Measurements from ENCODE around the gene PRXL2B.
"Not testable (repeated sequence)": the region's sequence is repeated elsewhere in the genome, so short reads cannot be mapped to it uniquely, and the experiment has no call there.

Gene PRXL2B

DNA sequence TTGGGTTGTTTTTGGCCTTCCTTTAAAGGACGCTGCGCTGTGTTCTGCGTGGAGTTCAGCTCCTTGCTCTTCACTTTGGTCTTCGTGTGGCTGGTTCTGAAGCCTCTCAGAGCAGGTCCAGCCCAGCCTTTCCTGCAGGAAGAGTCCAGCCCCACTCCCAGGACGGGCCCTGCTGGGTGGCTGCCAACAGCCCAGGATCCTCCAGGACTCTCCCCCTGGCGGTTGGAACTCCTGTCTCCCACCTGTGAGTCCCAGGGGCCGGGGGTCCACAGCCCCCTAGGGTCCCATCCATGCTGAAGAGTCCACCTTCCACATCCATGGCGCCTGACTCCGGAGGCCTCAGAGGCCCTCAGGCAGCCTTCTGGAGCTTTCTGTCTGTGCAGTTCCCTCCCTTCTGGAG lies 35.0 kb upstream of the PRXL2B start:
- DNase-seq: not testable (repeated sequence)

DNA sequence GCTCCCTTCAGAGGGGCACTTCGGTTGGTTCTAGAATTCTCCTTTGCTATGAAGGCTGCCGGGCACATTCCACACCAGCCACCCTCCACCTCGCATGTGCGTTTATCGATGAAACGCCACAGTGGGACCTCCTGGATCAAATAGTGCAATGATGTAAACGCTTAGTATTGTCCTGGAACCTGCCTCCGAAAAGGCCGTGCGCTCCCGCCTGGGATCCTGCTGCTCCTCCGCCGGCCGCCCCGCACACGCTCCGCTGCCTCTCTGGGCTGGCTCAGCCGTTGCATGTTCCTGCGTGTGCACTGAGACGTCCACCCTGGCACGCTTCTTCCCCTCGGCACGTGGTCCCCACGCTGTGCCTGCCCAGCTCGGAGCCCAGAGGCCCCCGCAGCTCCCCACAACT lies 34.4 kb upstream of the PRXL2B start:
- DNase-seq: no peak

DNA sequence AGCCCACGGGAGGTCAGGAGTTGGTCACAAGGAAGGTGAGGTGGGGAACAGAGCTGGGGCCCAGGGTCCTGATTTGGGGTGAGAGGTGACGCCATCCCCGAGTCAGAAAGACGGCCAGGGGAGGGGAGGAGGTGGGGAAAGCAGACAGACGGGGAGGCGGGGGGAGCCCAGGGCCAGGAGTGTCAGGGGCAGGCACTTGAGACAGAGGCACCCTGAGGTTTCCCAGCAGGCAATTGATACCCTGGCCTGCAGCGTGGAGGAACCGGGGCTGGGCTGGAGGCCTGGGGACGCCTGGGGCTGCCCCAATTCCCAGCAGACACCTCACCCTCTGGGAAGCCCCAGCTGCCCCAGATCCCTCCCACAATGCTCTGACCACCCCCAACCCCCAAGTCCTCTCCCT lies 33.5 kb upstream of the PRXL2B start:
- DNase-seq: not testable (repeated sequence)

DNA sequence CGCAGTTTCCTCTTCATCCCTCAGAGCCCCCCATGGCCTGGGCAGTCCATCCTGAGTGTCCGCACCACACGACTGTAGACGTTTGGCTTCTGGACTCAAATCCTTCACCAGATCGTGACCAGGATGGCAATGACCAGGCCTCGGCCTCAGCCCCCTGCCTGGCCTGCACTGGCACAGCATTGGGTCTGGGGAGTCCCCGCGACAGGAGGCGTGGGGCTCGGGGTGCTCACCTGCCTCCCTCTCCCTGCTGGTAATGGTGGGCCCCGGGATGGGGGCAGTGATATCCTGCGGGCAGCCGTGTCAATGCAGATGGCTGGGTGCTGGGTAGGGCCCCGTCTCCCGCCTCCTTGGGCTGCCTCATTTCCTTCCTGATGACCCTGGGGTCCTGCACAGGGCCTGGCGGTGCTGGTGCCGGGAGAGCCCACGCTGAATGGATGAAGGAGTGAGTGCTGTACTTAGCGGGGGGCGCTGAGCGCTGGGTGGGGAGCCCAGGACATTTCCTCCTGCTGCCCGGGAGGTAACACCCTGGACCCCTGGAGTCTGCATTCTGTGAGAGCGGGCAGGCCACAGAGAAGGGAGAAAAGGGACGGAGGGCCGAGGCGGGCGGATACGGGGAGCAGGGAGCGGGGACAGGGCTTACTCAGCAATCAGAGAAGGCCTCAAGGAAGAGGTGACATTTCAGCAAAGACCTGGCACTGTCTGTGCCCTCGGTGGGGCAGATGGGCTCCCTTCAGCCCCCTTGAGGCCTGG lies 32.5 kb upstream of the PRXL2B start:
- no peak for DNase-seq

DNA sequence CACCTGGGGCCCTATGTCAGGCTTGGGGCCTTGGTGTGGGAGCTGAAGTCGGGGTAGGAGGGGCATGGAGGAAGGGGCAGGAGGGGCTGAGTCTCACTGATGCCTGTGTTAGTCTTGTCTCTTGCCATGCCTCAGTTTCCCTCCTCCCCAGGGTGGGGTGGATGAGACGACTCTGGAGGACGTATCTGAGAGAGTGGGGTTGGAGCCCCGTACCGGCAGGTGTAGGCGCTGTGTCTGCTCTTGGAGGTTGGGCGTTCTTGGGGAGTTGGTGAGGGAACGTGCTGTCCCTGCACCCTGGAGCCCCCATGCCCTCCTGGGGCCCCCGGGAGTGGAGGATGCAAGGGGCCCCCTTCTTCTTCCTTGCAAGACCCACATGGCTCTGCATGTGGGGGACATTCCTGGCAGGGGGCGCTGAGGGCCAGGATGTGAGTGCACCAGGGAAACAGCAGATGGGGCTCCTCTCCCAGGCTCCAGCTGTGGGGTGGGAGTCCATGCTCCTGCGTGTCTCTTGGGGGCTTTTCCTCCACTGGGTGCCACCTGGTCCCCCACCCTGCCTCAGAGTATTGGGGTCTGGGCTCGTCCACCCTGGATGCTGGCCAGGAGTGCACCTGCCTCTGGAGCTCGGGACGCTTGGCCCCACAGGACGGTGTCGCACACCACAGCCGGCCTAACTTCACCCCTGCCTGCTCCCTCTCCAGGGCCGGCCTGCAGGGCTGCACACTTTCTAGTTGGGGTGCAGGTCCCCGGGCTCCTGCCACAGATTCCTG lies 31.8 kb upstream of the PRXL2B start:
- peak; percentile 44 for DNase-seq

DNA sequence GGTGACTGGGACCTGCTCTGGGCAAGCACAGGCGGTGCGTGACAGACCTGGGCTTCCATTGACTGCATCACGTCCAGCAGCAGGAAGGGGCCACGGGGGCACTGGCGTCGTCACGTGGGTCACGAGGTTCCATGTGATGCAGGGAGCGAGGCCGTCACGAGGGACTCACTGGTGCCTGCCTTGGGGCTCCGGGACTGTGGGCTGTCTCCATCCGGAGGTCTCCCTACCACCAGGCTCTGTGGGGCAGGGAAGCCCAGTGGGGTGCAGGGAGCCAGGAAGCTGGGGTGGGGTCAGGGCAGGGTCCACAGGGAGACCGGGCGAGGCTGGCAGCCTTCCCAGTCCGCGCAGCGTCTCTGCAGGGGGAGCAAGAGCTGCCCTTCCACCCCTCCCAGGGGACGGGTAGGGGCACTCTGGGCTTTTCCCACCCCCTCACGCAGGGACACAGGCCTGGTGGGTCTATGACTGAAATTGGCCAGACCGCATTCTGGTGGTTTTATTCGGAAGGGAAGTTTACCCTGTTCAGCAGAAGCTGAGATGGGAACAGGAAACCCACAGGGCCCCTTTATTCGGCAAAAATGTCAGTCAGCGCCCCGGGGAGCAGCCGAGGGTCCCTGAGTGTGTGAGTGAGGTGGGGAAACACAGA lies 30.8 kb upstream of the PRXL2B start:
- peak; percentile 65 for DNase-seq

DNA sequence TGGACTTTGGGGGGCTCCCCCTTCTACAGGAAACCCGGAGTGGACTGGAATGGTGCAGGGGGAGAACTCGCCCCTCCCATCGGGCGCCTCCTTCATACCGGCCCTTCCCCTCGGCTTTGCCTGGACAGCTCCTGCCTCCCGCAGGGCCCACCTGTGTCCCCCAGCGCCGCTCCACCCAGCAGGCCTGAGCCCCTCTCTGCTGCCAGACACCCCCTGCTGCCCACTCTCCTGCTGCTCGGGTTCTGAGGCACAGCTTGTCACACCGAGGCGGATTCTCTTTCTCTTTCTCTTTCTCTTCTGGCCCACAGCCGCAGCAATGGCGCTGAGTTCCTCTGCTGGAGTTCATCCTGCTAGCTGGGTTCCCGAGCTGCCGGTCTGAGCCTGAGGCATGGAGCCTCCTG lies 30.3 kb upstream of the PRXL2B start, which contains the start of gene TNFRSF14:
Gene TNFRSF14 (plus strand): TSS at position 95 of the 401 bp plus-strand sequence. CDS start 294 bp downstream, at position 389.
- peak; percentile 79 for DNase-seq

DNA sequence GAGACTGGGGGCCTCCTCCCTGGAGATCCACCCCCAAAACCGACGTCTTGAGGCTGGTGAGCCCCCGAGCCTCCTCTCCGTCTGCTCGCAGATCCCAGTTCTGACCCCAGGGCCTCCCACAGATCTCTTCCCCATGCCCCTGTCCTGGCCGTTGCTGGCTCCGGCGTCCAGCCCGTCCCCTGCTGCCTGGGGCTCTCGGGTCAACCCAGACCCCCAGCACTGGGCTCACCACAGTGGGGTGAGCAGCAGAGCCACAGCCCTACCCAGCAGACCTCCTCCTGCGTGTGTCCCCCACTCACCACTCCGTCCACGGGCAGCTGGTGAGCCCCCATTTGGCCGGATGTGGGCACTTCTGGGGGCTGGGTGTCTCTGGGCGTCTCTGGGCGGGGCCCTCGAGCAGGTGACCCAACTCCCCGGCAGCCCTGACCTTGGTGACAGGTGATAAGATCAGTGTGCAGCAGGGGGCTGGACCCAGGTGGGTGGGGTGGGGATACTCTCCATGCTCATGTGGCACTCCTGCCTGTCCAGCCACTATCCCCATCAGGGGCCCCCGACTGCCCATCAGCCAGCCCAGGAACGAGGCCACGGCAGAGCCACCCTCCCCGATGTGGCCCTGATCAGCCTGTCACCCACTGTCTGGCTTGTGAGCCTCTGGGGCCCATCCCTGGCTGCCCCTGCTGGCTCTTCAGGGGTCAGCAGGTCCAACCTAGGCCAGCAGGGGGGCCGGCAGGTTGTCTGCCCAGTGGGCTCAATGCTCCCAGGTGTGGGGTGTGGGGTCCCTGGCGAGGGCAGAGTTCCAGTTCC lies 29.7 kb upstream of the PRXL2B start:
- no peak for DNase-seq

DNA sequence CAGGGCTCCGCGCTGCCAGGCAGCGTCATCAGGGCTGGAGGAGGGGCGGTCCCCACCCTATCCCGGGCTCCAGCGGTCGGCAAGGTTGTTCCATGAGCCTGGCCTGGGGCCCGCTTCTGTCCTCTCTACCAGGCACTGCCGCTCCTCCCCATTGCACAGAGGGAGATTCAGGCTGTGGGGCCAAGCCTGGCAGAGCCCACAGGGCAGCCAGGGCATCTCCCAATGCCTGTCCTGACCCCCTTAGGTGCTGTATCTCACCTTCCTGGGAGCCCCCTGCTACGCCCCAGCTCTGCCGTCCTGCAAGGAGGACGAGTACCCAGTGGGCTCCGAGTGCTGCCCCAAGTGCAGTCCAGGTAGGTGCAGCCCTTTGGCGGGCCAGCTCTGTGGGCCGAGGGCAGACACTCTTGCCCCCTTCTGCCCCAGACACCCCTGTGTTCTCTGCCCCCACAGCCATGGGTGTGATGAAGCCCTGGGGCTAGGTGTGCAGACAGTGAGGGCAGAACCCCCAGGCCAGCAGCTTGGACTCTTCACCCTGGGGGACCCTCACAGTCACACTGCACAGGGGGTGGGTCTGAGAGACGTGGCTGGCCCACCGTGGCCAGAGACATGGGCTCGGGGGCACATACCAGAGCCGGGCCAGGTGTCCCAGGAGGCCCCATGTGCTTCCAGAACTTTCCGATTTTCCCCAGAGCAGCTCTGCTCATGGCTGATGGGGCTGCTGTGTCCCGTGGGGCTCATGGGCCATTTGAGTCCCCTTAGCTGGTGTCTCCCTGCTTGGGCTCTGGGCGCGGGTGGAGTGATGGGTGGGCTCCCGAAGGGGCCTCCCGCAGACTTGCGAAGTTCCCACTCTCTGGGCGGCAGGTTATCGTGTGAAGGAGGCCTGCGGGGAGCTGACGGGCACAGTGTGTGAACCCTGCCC lies 28.8 kb upstream of the PRXL2B start:
- DNase-seq: no peak

DNA sequence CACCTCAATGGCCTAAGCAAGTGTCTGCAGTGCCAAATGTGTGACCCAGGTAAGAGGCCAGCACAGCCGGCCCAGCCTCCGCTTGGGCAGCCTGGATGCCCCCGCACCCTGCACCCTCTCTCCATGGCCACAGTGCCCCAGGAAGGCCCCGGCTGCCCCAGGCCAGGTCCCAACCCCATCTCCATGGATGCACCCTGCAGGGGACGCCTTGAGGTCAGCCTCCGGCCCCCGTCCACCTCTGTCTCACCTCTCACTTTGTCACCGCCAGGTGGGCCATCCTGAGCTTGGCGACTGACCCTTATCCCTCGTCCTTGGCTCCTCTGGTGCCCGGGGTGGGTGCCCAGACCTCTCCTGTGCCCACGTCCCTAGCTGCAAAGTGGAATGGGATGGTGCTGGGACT lies 28.2 kb upstream of the PRXL2B start:
- DNase-seq: no peak

DNA sequence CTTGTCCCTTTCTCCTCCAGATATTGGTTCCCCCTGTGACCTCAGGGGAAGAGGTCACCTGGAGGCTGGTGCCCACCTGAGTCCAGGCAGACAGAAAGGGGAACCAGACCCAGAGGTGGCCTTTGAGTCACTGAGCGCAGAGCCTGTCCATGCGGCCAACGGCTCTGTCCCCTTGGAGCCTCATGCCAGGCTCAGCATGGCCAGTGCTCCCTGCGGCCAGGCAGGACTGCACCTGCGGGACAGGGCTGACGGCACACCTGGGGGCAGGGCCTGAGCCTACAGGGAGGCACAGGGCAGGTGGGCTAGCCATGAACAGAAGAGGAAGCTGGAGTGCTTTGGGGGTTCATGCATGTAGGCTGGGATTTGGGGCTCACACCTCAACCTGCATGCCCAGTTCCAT lies 27.7 kb upstream of the PRXL2B start:
- DNase-seq: no peak

DNA sequence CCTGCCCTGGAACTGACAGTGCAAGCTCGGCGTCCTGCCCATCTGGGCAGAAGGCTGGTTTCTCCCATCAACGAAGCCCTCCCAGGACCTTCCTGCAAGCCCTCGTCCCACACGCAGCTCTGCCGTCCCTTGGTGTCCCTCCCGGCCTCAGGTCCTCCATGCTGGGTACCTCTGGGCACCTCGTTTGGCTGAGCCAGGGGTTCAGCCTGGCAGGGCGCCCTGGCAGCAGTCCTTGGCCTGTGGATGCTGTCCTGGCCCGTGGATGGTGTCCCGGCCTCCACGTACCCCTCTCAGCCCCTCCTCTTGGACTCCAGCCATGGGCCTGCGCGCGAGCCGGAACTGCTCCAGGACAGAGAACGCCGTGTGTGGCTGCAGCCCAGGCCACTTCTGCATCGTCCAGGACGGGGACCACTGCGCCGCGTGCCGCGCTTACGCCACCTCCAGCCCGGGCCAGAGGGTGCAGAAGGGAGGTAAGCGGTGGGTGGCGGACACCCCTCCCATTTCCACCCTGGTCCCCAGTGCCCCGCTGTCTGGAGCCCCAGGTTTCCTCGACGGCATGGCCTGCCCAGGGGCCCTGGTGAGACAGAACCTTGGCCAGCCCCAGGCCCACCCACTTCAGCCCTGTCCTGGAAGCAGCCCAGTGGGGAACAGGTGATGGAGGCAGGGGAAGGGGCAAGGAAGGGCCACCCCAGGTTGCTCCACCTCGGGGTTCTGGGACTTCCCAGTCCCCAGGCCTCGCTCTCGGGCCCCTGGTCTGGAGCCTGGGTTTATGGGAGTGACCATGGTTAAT lies 26.9 kb upstream of the PRXL2B start:
- DNase-seq: no peak

DNA sequence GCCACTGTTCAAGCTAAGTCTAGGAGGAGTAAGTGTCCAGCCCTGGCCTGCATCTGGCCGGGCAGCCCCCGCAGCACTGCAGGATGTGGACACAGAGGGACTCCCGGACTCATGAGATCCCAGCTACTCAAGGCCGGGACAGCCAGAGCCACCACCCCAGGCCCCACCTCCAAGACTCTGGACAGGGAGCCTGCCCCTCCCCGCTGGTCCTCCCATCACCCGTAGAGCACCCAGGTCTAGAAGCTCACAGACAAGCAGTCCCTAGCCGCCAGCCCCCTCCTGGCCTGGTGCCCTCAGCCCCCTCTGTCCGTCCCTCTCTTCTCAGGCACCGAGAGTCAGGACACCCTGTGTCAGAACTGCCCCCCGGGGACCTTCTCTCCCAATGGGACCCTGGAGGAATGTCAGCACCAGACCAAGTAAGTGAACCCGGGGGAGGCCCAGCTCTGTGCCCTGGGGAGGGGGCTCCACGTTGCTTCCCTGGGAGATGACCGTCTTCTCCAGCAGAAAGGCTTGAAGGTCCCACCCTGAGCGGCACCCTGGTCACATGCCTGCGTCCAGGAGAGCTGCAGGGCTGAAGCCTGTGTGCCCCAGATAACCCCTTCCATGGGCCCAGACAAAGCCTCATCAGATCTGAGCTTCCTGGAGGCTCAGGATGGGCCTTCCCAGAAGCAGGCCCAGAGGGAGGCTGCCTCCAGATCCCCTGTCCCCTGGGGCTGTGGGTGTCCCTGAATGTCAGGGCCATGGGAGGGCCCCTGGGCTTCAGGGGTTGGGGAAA lies 26.1 kb upstream of the PRXL2B start:
- DNase-seq: no peak

DNA sequence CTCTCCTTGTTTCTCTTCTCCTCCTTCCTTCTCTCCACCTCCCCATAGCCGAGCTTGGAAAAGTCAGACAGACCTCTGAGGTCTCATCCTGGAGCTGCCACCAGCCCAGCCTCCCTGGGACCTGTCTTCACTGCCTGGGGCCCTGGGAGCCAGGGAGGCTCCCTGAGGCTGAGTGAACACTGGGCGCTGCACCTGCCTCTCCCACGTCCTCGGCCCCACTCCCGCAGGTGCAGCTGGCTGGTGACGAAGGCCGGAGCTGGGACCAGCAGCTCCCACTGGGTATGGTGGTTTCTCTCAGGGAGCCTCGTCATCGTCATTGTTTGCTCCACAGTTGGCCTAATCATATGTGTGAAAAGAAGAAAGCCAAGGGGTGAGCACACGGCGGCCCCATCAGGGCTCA lies 25.1 kb upstream of the PRXL2B start:
- DNase-seq: no peak

DNA sequence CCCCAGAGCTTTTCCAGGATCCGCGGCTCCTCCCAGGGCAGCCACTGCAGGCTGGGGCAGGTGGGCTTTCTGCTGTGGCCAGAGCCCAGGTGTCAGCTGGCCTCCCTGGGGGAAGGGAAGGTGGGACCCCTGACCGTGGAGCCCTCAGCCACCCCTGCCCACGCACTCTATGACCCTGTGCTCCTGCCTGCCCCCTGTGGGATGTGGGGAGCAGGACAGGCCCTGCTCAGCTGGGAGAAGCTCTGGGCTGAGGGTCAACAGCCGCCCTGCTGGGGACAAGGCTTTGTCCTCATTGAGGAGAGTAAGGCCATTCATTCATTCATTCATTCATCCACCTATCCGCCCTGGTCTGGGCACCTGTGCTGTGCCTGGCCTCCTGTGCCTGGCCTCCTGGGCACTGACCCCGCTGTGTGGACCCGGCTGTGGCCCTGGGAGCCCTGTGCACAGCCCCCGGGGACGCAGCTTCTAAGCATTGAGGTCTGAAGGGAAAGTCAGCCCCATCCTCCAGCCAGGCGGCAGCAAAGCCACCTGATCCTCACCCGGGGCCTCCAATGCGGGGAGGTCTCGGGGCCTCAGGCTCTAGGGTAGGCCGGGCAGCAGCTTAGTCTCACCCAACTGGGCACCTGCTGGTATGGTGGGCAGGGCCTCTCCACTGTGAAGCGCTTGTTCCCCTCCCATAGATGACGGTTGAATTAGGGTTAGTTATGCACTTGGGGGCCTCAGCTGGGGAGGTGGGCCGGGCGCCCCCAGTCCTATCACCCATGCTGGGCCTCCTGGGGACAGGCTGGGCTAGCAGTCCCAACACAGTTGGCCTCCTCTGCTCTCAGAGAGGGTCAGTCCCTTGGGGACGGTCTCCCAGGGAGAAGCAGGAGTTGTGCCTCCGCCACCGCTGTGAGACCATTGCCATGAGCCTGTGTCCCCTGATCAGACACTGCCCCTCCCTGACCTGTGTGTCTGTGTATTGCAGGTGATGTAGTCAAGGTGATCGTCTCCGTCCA lies 24.4 kb upstream of the PRXL2B start:
- DNase-seq: no peak

DNA sequence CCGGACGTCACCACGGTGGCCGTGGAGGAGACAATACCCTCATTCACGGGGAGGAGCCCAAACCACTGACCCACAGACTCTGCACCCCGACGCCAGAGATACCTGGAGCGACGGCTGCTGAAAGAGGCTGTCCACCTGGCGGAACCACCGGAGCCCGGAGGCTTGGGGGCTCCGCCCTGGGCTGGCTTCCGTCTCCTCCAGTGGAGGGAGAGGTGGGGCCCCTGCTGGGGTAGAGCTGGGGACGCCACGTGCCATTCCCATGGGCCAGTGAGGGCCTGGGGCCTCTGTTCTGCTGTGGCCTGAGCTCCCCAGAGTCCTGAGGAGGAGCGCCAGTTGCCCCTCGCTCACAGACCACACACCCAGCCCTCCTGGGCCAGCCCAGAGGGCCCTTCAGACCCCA lies 23.4 kb upstream of the PRXL2B start:
- no peak for DNase-seq

DNA sequence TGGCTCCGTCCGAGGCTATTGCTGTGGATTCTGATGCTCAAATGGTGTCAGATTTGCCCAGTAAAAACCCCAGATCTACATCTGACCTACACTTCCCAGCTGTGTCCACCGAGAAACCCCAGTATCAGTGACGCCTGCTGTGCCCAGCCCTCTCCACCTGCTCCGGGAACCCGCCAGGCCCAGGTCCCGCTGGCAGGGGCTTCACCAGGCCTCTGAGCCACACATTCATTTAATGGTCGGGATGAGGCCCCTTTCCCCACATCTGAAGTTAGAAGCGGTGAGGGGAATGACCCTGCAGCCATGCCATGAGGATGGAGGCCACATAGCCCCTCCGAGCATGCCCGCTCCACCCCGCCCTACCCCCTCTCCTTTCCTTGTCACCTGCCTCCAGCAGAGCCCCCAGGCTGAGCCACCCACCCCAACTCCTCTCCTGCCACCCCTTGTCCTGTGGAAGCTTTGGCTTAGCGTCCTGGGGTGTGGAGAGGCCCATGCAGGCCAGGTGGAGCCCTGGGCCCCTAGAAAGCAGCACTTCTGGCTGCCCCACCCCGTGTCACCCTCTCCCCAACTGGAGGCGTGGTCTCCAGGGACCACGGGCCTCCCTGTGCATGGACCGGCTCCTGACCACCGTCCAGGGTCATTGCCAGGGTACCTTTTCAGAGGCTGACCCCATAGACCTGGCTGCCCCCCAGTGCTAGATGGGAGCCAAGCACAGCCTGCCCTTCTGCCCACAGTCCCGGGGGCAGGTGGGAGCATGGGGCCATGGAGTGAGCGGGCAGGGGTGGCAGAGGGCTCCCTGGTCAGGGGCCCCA lies 22.4 kb upstream of the PRXL2B start:
- DNase-seq: no peak

DNA sequence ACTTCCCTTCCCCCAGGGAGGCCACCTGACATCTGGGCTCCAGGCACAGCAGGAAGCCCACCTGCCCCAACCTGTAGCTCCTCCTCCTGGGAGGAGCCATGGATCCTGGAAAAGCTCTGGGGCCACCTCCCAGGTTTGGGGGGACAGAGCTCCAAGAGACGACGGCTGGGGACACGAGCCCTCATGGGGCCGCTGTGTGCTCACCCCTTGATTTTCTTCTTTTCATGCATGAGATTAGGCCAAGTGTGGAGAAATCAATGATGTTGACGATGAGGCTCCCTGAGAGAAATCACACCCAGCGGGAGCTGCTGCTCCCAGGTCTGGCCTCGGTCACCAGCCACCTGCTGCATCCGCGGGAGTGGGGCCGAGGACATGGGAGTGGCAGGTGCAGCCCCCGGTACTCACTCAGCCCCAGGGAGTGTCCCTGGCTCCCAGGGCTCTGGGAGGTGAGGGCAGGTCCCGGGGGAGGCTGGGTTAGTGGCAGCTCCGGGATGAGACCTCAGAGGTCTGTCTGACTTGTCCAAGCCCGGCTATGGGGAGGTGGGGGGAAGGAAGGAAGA lies 21.7 kb upstream of the PRXL2B start:
- DNase-seq: no peak

Measured in central memory CD4-positive, alpha-beta T cell (primary cell).